ENCODE data around the gene PYGB. TPM values are rescaled to one million over a fixed set of nuclear protein-coding genes. Genes with fewer than 3 reads are reported as not detected.

PYGB gene
- total and polyA plus RNA-seq, 4 donors, result 30.3 to 90.3 (median 47.3) TPM

GRCh38 chr20:25242231-25242630 lies 5.7 kb upstream of the PYGB start:
- Histone ChIP-seq H3K9ac (ENCODE audit: insufficient read depth in 1 of 2, low read length in 2 of 2) (no peak overlapping the region), H3K27ac (ENCODE audit: low read depth in 1 of 2, low read length in 1 of 2) (no peak overlapping the region), H3K27me3 (ENCODE audit: control insufficient read depth in 3 of 3, insufficient read depth in 3 of 3, low read length in 2 of 3) (peaks cover 0 to 3% (median 0%) of the 10 kb centered on the region in 3 donors), H3K4me3 (no peak overlapping the region), H3K4me1 (ENCODE audit: control insufficient read depth in 5 of 5, insufficient read depth in 5 of 5, low read length in 5 of 5) (peaks cover 0 to 14% (median 3%) of the 10 kb centered on the region in 5 donors), H3K9me3 (ENCODE audit: control insufficient read depth in 4 of 4, insufficient read depth in 3 of 4, low read length in 3 of 4) (peaks cover 0 to 2% (median 0%) of the 10 kb centered on the region in 4 donors), H3K36me3 (ENCODE audit: control insufficient read depth in 4 of 4, insufficient read depth in 4 of 4, low read length in 4 of 4) (no peaks in the 10 kb centered on the region)
- no peak for DNase-seq
- no peak for TF ChIP-seq CTCF (IDR thresholded peaks at IDR 0.05; ENCODE audit: control extremely low read depth, extremely low read depth)
- ATAC-seq (ENCODE audit: insufficient read depth, low FRiP score), result no peak
- WGBS, 2 donors, result 70 to 89% methylated on average over 10 of the region's 10 CpGs

GRCh38 chr20:25243416-25243979 lies 4.4 kb upstream of the PYGB start:
- H3K4me3 ChIP-seq, result no peak overlapping the region
- H3K27me3 ChIP-seq (ENCODE audit: control insufficient read depth in 3 of 3, insufficient read depth in 3 of 3, low read length in 2 of 3), result no peaks in the 10 kb centered on the region
- H3K27ac ChIP-seq (ENCODE audit: low read depth in 1 of 2, low read length in 1 of 2), result no peak overlapping the region
- peaks cover 0 to 9% (median 3%) of the 10 kb centered on the region in 5 donors for H3K4me1 ChIP-seq (ENCODE audit: control insufficient read depth in 5 of 5, insufficient read depth in 5 of 5, low read length in 5 of 5)
- no peak for TF ChIP-seq CTCF (IDR thresholded peaks at IDR 0.05; ENCODE audit: control extremely low read depth, extremely low read depth)
- no peak for ATAC-seq (ENCODE audit: insufficient read depth, low FRiP score)
- H3K9me3 ChIP-seq (ENCODE audit: control insufficient read depth in 4 of 4, insufficient read depth in 3 of 4, low read length in 3 of 4), result no peaks in the 10 kb centered on the region
- H3K36me3 ChIP-seq (ENCODE audit: control insufficient read depth in 4 of 4, insufficient read depth in 4 of 4, low read length in 4 of 4), result no peaks in the 10 kb centered on the region
- H3K9ac ChIP-seq (ENCODE audit: insufficient read depth in 1 of 2, low read length in 2 of 2), result no peak overlapping the region
- no peak for DNase-seq

- no peaks in the 10 kb centered on the region for H3K9me3 ChIP-seq (ENCODE audit: control insufficient read depth in 4 of 4, insufficient read depth in 3 of 4, low read length in 3 of 4)
- no peak for TF ChIP-seq CTCF (IDR thresholded peaks at IDR 0.05; ENCODE audit: control extremely low read depth, extremely low read depth)
- no peak for ATAC-seq (ENCODE audit: insufficient read depth, low FRiP score)
- H3K27me3 ChIP-seq (ENCODE audit: control insufficient read depth in 3 of 3, insufficient read depth in 3 of 3, low read length in 2 of 3), result no peaks in the 10 kb centered on the region
- DNase-seq, result no peak
- no peak overlapping the region for H3K9ac ChIP-seq (ENCODE audit: insufficient read depth in 1 of 2, low read length in 2 of 2)
- 97 to 98% methylated on average over 5 of the region's 5 CpGs for WGBS, 2 donors
- H3K4me3 ChIP-seq, result no peak overlapping the region
- H3K4me1 ChIP-seq (ENCODE audit: control insufficient read depth in 5 of 5, insufficient read depth in 5 of 5, low read length in 5 of 5), result peaks cover 0 to 19% (median 3%) of the 10 kb centered on the region in 5 donors
- H3K27ac ChIP-seq (ENCODE audit: low read depth in 1 of 2, low read length in 1 of 2), result no peak overlapping the region
- no peaks in the 10 kb centered on the region for H3K36me3 ChIP-seq (ENCODE audit: control insufficient read depth in 4 of 4, insufficient read depth in 4 of 4, low read length in 4 of 4)
Measured at GRCh38 chr20:25244976-25245375, 2.9 kb upstream of the PYGB start.

GRCh38 chr20:25245461-25245860 lies 2.4 kb upstream of the PYGB start:
- Histone ChIP-seq H3K27me3 (ENCODE audit: control insufficient read depth in 3 of 3, insufficient read depth in 3 of 3, low read length in 2 of 3) (no peaks in the 10 kb centered on the region), H3K36me3 (ENCODE audit: control insufficient read depth in 4 of 4, insufficient read depth in 4 of 4, low read length in 4 of 4) (no peaks in the 10 kb centered on the region), H3K4me1 (ENCODE audit: control insufficient read depth in 5 of 5, insufficient read depth in 5 of 5, low read length in 5 of 5) (peaks cover 0 to 19% (median 5%) of the 10 kb centered on the region in 5 donors), H3K27ac (ENCODE audit: low read depth in 1 of 2, low read length in 1 of 2) (no peak overlapping the region), H3K9me3 (ENCODE audit: control insufficient read depth in 4 of 4, insufficient read depth in 3 of 4, low read length in 3 of 4) (no peaks in the 10 kb centered on the region), H3K4me3 (no peak overlapping the region), H3K9ac (ENCODE audit: insufficient read depth in 1 of 2, low read length in 2 of 2) (no peak overlapping the region)
- no peak for ATAC-seq (ENCODE audit: insufficient read depth, low FRiP score)
- 91 to 100% methylated on average over 1 of the region's 1 CpG for WGBS, 2 donors
- DNase-seq, result no peak
- no peak for TF ChIP-seq CTCF (IDR thresholded peaks at IDR 0.05; ENCODE audit: control extremely low read depth, extremely low read depth)
